ENCODE measurements around the gene FGFBP3.

The FGFBP3 gene, protein sequence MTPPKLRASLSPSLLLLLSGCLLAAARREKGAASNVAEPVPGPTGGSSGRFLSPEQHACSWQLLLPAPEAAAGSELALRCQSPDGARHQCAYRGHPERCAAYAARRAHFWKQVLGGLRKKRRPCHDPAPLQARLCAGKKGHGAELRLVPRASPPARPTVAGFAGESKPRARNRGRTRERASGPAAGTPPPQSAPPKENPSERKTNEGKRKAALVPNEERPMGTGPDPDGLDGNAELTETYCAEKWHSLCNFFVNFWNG

DNA sequence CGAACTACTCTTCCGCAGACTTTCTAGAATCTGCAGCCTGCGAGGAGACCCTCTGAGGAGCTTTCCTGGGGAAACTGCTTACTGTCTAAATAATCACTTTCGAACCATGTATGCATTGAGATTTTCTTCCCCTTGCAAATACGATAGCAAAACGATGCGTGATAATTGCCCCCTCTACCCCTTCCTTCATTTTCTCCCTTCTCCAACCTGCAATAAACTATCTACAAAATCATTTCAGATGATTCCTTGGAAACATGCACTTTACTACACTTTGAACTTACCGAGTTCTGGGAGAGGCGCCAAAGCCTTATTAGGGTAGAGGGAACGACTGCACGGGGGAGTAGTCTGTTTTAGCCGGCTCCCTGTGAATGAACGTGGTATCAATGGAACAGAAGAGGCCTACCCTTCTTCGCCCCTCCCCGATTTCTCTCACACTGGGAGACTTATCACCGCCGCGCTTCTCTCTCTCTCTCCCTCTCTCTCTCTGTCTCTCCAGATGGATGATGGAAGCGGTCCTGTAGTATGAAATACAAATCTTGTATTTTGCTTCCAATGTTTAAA, at the start of gene FGFBP3:
FGFBP3 (minus strand) TSS at position 370 of the 561 bp plus-strand sequence. CDS start 517 bp downstream, outside the sequence.
- DNase-seq, result peak; percentile 65

DNA sequence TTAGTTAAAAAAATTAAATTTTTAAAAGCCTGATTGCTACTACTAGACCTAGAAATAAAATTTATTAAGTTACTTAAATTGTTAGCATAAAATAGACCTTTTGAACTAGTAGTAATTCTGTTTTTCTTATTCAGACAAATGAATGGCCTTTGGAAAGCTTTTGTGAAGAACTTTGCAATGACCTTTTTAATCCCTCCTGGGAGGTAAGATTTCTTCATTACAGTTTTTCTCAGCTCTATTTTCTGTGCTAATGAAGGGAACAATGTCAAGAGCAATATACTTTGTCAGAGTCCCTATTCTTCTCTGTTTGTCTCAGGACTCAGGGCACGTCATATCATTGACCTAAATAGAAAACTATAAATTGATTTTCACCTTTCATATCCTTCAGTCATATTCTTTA, 47.8 kb upstream of the FGFBP3 start:
- DNase-seq, result no peak

DNA sequence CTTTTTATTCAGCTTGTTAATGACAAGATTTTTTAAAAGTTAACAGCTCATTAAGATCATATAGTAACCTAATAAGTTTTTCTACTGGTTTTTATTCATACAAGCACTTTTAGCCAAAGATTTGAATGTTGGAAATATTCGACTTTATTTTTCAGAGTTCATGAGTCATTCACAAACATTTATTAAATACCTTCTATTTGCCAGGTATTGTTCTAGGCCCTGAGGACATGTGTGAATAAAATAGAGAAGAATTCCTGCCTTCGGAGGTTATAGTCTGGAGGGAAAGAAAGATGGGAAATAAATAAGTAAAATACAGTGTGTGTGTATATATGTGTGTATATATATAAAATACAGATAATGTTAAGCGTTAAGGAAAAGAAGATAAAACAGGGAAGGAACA, 45.8 kb upstream of the FGFBP3 start:
- no peak for DNase-seq

DNA sequence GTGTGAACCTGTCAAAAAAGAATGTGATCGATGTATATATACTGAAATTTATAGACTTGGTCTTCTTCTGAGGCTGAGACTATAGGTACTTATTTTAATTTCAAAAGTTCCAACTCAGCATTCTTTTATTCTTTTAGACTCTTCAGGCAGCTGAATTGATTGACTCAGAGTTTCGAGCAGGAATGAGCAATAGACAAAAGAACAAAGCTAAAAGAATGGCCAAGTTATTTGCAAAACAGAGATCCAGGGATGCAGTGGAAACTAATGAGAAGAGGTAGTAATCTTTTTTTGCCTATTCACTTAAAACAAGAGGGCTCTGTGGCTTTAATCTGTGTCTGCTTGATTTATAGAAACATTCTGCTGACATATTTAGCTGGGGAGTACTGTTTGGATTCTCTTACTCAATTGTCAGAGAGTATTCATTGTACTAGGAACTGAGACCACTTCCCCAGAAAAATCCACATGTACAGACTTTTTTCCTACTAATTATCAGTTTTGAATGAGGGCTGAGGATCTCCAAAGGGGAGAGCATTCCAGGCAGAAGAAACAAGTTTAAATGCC, 44.4 kb upstream of the FGFBP3 start:
- DNase-seq, result no peak

DNA sequence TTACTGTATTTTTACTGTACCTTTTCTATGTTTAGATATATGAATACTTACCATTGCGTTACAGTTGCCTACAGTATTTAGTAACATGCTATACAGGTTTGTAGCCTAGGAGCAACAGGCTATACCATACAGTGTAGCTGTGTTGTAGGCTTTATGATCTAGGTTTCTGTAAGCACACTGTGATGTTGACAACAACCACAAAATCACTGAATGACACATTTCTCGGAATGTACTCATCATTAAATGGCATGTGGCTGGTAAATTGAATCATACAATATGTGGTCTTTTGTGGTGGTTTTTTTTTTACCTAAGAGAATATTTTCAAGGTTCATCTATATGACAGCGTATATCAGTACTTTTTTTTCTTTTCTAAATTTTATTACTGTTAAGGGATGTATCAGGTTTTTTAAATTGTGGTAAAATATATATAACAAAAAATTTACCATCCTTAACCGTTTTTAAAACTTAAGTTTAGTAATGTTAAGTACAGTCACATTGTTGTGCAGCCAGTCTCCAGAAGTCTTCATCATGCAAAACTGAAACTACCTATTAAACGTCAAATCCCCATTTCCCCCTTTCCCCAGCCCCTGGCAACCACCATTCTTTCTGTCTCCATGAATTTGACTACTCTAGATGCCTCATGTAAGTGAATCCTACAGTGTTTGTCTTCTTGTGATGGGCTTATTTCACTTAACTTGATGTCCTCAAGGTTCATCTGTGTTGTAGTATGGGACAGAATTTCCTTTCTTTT, 35.8 kb upstream of the FGFBP3 start:
- peak; percentile 27 for DNase-seq

DNA sequence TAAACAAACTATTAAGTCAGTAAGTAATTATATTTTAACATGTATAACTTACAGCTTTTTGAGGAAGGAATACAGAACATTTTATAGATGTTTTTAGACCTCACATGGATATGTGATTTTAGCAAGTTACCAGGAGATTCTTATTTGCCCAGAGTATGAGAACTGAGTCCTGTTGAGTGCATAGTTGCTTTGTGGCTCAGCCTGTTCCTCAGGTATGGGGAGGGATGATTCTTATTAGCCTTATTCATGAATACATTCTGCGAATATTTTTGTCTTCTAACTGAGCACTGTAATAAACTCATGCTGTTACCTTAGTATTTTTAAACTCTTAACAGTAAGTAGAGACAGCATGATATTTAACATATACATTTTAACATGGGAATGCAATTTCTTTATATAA, 32.1 kb upstream of the FGFBP3 start:
- DNase-seq, result no peak

DNA sequence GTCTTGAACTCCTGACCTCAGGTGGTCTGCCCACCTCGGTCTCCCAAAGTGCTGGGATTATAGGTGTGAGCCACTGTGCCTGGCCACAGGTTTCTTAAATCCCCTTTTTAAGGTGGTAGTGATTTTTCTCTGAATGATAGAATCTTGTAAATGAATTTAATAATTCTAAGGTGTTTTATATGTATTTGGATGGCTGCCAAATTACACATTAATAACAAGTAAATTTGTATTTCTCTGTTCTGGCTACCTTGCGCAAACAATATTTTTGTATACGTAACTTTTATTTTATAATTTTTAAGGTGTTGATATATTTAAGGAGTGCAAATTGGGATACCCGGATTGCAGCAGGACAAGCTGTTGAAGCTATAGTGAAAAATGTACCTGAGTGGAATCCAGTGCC, 30.4 kb upstream of the FGFBP3 start:
- DNase-seq, result no peak

DNA sequence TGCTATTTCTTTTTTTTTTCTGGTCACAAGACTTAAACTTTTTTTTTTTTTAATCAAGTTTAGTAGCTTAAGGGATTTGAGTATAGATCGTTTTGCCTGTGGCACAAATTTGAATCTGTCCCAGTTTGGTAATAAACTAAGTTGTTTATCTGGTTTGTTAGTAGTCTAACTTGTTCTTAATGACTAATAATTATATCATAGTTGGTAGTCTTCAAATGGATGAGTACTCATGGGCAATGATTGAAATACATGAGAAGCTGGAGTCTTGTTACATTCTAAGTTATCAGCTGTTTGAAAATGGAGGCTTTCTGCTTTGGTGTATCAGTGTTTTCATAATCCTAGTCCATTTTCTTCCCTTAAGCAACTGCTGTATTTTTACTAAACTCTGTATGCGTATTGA, 26.6 kb upstream of the FGFBP3 start:
- DNase-seq, result no peak

DNA sequence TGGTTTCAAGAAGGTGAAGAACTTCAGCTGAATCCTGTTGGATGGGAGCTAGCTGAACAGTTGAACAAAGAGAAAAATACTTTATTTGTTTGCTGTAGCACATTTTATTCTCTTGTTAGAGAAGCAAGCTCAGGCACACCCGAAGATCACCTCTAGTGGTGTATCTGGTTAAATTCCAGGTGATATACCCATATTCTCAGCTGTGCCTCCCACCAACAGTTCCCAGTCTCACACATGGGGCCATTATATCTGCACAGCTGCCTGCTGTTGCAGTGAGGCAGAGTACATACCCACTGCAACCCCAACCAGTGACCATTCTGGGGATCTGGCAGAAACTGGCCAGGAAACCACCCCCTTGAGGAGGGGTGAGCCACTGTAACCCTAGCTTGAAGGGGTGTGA, 23.5 kb upstream of the FGFBP3 start:
- DNase-seq, result no peak

DNA sequence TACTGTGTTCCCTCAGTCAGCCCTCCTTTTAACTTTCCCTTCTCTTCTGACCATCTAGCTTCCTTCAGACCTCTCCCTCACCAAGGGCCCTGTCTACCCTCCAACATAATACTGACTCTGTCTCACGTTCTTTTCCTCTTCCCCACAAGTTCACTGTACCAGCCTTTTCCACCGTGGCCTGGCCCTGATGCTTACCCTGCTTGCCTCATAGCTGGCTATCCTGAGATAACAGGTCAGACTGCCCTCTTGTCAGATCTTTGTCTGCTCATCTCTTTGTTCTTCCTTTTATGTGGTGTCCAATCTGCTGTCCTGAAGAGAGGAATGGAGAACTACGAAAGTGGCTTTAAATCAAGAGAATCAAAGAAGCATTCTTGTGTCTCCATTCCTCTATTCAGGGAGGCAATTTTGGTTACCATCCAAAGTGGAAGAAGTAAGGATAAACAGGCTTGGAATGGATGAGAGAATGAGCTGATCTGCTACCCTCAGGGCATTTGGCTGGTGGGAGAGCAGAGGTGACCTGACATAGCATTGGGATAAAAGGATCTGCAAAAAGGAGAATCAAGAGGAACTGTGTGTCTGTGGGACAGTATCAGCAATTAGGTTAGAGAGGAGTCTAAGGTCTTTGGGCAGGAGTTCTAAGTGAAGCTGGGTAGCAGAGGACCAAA, 22.4 kb upstream of the FGFBP3 start:
- DNase-seq, result no peak

DNA sequence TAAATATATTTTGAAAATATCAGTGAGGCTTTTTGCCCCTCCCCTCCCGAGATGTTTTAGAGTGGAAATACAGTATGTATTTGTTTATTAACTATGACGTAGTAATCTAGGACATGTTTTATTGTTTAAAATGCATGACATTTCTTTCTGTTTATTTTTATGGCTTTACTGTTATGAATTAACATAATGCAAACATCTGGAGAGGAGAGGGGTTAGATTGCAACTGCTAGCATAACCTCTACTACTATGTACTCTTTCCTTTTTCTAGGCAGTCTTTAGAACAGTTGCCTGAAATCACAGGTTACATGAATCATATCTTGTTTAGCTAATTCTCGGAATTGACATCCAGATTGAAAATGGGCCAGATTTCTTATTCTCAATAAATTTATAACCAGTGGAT, 21.7 kb upstream of the FGFBP3 start:
- DNase-seq, result no peak

DNA sequence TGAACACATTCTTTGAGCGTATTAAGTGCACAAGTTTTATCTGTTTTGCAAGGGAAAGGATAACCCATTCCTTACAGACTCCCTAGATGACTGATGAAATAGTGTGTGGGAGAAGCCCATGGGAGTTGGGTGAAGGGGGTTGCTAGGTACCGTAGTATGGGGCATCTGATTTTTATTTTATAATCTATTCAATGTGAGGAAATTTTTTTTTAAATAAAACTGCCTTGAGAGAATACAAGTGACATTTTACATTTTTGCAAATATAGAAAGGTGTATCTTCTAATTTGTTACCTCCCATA, 15.7 kb upstream of the FGFBP3 start:
- no peak for DNase-seq

DNA sequence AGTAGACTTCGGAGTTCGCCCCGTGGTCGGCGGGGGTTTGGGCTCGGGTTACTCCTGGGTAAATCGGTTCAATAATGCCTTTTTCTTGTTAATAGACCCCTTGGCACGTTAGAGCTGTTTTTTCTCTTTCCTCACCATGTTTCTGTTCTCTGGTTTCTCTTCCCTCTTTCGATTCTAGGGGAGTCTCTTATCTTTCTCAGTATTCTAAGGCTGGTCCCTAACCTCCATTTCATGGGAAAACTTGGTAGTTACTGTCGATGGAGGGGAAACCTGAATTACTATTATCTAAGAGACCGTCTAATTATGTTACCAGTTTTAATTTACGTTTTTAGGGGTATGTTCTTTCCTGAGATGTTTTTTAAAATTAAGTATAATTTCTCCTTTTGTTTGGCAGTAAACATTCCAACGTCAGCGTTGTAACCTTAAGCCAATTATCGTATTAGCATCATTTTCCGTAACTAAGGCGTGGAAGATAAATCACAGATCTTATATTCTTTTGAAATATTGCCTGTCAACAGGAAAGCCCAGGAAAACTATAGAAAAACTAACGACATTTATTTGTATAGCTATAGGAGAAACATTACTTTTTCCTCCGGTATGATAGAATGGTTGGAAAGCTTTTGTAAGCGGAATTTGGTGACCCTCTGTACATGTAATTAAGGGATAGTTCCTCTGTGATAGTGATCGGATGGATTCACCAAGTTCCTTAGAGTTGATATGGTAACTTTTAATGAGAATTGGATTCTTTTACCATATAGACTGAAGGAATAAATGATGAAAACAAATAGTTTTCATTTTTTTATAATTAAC, 15.1 kb upstream of the FGFBP3 start:
- no peak for DNase-seq

DNA sequence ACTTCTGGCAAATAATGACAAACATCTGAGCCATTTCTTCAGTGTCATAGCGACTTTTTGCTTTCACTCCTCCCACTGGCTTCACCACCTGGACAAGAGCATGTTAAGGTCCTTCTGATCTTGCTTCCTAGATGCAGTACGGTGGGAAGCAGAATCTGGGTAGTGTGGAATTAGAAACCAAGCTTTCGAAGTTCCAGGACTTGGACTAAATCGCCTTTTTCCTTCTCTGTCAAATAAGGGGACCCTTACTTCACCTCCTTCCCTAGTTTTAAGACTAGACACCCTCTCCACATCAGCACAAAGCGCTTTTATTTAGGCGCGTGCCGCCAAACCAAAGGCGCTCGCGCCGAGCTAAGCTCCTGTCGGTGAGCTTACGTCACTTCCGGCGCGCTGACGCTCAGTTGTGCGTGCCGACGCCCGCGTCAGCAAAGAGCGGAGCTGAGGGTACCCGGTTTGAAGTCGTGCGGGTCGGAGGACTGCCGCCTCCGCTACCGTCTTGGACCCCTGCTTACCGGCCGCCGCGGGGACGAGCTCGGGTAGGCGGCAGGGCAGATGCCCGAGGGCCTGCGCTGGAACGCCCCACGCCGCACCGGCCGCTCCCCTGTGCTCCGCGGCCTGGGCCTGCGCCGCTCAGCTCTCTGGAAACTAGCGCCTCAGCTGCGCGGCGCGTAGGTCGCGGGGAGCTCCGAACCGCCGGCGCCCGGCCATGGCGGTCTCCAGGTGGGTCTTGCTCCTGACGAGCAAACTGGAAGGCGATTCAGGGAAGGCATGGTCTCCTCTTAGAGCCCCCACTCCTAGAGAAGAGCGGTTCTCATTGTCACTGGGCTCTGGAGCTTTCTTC, 14.3 kb upstream of the FGFBP3 start, which contains the start of gene BTAF1:
BTAF1 (plus strand) TSS at position 400 of the 841 bp plus-strand sequence; CDS start at position 707, 307 bp downstream.
- peak; percentile 95 for DNase-seq

DNA sequence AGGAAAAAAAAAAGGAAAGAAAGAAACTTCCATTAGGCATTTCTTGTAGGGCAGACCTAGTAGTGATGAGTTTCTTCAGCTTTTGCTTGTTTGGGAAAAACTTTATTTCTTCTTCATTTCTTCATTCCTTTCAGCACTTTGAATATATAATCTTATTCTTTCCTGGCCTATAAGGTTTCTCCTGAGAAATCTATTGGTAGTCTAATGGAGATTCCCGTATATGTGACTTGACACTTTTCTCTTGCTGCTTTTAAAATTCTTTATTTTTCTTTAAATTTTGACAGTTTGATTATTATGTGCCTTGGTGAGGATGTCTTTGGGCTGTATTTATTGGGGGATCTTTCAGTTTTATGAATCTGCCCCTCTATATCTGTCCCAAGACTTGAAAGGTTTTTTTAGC, 10.4 kb upstream of the FGFBP3 start:
- DNase-seq, result no peak

DNA sequence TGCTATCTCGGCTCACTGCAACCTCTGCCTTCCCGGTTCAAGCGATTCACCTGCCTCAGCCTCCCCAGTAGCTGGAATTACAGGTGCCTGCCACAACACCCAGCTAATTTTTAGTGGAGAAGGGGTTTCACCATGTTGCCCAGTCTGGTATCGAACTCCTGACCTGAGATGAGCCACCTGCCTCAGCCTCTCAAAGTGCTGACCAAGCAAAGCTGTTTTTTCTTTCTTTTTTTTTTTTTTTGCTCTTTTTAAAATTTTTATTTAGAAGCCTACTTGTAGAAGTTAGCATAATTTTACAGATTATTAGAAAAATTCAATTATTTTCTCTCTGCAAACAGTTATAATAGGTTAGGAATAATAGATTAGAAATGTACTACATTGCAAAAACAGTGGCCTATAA, 1.2 kb upstream of the FGFBP3 start:
- DNase-seq, result no peak

DNA sequence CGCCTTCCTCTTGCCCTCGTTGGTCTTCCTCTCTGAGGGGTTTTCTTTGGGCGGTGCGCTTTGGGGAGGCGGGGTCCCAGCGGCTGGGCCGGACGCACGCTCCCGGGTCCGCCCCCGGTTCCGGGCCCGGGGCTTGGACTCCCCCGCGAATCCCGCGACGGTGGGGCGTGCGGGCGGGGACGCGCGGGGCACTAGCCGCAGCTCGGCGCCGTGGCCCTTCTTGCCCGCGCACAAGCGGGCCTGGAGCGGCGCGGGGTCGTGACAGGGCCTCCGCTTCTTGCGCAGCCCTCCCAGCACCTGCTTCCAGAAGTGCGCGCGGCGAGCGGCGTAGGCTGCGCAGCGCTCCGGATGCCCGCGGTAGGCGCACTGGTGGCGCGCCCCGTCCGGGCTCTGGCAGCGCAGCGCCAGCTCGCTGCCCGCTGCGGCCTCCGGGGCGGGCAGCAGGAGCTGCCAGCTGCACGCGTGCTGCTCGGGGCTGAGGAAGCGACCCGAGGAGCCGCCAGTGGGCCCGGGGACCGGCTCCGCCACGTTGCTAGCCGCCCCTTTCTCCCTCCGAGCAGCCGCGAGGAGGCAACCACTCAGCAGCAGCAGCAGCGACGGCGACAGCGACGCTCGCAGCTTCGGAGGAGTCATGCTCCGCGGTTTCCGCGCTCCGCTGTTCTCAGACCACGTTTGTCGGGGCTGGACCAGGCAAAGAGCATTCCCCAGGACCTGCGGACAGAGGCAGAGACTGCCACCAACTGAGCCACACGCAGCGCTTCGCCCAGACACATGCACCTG, 759 bp downstream of the FGFBP3 start:
- DNase-seq, result peak; percentile 81

DNA sequence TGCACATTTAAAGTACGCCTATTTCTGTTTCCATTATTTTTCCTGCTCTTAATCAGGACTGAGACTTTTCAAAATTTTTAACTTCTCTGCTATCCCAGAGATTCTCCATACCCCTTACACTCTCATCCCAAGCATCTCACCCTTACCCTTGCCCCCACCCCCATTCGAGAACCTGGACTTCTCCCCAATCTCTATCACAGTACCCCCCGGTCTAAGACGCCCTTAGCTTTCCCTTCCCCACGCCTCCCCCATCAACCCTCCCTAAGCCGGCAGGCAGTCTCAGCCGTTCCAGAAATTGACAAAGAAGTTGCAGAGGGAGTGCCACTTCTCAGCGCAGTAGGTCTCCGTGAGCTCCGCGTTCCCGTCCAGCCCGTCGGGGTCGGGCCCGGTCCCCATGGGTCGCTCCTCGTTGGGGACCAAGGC, 1.4 kb downstream of the FGFBP3 start:
- DNase-seq, result no peak

DNA sequence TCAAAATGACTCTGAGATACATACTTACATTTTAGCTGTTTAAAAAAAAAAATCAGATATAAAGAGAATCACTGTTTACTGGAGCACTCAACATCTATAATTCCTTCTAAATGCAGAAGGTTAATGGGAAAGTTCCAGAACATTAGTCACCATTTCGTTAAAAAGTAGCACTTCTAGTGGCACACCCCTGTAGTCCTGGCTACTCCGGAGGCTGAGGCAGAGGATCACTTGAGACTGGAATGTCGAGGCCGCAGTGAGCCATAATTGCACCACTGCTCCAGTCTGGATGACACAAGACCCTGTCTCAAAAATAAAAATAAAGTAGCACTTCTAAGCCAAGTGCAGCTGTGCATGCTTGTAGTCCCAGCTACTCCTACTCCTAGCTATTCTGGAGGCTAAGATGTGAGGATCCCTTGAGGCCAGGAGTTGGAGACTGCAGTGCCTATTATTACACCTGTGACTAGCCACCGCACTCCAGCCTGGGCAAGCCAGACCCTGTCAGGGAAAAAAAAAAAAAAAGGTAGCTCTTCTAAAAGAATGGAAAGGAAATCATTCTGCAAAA, 2.2 kb downstream of the FGFBP3 start:
- no peak for DNase-seq

Measured in stimulated activated CD4-positive, alpha-beta T cell treated with anti-CD3 and anti-CD28 coated beads, Interleukin-15, amount 100 ng/mL, for 24 hours (primary cell).